SU-DHL-6 (cell line): ENCODE data around the gene YPEL1.

ENCODE experiments used
- EZH2phosphoT487 ChIP-seq: fragments of 200-600 bp; sonication (generic), shearing (Covaris generic); conservative IDR thresholded peaks from 2 replicates; pipeline ENCODE4 v1.6.1; 2018; ENCODE audit warnings: mild to moderate bottlenecking, antibody characterized with exemption, low read length, moderate library complexity, mixed read lengths
- TF ChIP-seq, protein P1 (sequence below): fragments of 200-600 bp; sonication (generic); IDR thresholded peaks from one replicate; pipeline ENCODE4 v1.5.1; 2017; ENCODE audit warnings: antibody characterized with exemption, mild to moderate bottlenecking, low read length, moderate library complexity; ENCODE audit not compliant: insufficient read depth, poor library complexity, severe bottlenecking

DNA sequence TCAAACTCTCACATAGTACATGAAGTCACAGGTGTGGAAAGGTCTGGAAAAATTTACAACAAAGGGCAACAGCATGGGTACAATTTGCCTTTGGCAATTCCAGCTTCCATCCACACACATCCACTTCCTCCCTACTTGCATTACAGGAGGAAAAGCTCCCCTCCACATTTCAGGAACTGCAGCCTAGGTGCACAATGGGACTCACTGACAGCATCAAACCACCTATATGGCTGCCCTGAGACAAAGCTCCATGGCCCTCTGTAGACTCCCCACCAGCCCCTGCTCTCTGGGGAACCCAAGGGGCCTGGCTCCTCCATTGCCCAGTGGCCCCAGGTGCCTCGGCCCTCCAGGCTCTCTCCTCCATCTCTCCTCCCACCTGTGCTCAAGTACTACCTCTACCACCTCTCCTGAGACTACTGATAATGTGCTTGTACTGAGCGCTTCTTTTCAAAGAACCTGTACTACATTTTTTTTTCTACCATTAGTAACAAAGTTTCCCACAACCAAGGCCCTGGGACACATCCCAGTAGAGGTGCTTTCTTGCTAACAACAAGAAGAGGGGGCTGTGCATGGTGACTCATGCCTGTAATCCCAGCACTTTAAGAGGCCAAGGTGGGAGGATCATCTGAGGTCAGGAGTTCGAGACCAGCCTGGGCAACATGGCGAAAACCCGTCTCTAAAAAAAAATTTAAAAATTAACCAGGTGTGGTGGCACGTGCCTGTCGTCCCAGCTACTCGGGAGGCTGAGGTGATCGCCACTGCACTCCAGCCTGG, 4.9 kb downstream of the YPEL1 start:
- TF ChIP-seq, protein P1, sequence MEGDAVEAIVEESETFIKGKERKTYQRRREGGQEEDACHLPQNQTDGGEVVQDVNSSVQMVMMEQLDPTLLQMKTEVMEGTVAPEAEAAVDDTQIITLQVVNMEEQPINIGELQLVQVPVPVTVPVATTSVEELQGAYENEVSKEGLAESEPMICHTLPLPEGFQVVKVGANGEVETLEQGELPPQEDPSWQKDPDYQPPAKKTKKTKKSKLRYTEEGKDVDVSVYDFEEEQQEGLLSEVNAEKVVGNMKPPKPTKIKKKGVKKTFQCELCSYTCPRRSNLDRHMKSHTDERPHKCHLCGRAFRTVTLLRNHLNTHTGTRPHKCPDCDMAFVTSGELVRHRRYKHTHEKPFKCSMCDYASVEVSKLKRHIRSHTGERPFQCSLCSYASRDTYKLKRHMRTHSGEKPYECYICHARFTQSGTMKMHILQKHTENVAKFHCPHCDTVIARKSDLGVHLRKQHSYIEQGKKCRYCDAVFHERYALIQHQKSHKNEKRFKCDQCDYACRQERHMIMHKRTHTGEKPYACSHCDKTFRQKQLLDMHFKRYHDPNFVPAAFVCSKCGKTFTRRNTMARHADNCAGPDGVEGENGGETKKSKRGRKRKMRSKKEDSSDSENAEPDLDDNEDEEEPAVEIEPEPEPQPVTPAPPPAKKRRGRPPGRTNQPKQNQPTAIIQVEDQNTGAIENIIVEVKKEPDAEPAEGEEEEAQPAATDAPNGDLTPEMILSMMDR: no peak
- TF ChIP-seq EZH2phosphoT487: no peak
